ENCODE results near the gene APLN. TPM values are rescaled to one million over a fixed set of nuclear protein-coding genes. Genes with fewer than 3 reads are reported as not detected.

The APLN gene
- total RNA-seq, 2 experiments from 2014 or later, result 2.4 to 2.6 TPM

GRCh38 chrX:129606918-129607317 is 47.8 kb downstream of the APLN start:
- H3K27me3 Mint-ChIP-seq, result no peaks in the 10 kb centered on the region
- H3K36me3 Mint-ChIP-seq, result no peaks in the 10 kb centered on the region
- no peak overlapping the region for H3K4me3 Mint-ChIP-seq
- H3K27ac Mint-ChIP-seq, result no peak overlapping the region
- DNase-seq, result peak; percentile 22
- H3K4me1 Mint-ChIP-seq, result peaks cover 10% of the 10 kb centered on the region
- no peaks in the 10 kb centered on the region for H3K9me3 Mint-ChIP-seq

- Mint-ChIP-seq H3K27ac (no peak overlapping the region), H3K36me3 (no peaks in the 10 kb centered on the region), H3K4me1 (peaks cover 10% of the 10 kb centered on the region), H3K9me3 (no peaks in the 10 kb centered on the region), H3K27me3 (no peaks in the 10 kb centered on the region), H3K4me3 (no peak overlapping the region)
- no peak for DNase-seq
Measured at GRCh38 chrX:129600981-129601424, 53.8 kb downstream of the APLN start.

- Mint-ChIP-seq H3K27me3 (no peaks in the 10 kb centered on the region), H3K27ac (no peak overlapping the region), H3K4me3 (no peak overlapping the region)
Measured at GRCh38 chrX:129599996-129600395, 54.8 kb downstream of the APLN start.

GRCh38 chrX:129599499-129599898 is 55.3 kb downstream of the APLN start:
- no peak overlapping the region for H3K27ac Mint-ChIP-seq
- peaks cover 8% of the 10 kb centered on the region for H3K4me1 Mint-ChIP-seq
- no peak overlapping the region for H3K4me3 Mint-ChIP-seq
- H3K27me3 Mint-ChIP-seq, result no peaks in the 10 kb centered on the region
- no peak for DNase-seq
- H3K36me3 Mint-ChIP-seq, result no peaks in the 10 kb centered on the region
- no peaks in the 10 kb centered on the region for H3K9me3 Mint-ChIP-seq

More at GRCh38 chrX:129599996-129600395, 54.8 kb downstream of the APLN start:
- H3K36me3 Mint-ChIP-seq, result no peaks in the 10 kb centered on the region
- DNase-seq, result no peak
- no peaks in the 10 kb centered on the region for H3K9me3 Mint-ChIP-seq
- H3K4me1 Mint-ChIP-seq, result peaks cover 8% of the 10 kb centered on the region

GRCh38 chrX:129597905-129598304 is 56.9 kb downstream of the APLN start:
- no peaks in the 10 kb centered on the region for H3K9me3 Mint-ChIP-seq
- H3K4me1 Mint-ChIP-seq, result peaks cover 2% of the 10 kb centered on the region
- H3K27ac Mint-ChIP-seq, result no peak overlapping the region
- no peak for DNase-seq
- H3K36me3 Mint-ChIP-seq, result no peaks in the 10 kb centered on the region
- H3K27me3 Mint-ChIP-seq, result no peaks in the 10 kb centered on the region
- H3K4me3 Mint-ChIP-seq, result no peak overlapping the region

- H3K36me3 Mint-ChIP-seq, result no peaks in the 10 kb centered on the region
- DNase-seq, result no peak
- H3K4me1 Mint-ChIP-seq, result no peaks in the 10 kb centered on the region
- H3K4me3 Mint-ChIP-seq, result no peak overlapping the region
- no peaks in the 10 kb centered on the region for H3K27me3 Mint-ChIP-seq
- no peak overlapping the region for H3K27ac Mint-ChIP-seq
- H3K9me3 Mint-ChIP-seq, result no peaks in the 10 kb centered on the region
Measured at GRCh38 chrX:129596077-129596476, 58.7 kb downstream of the APLN start.

Other genes starting within 250 kb of the APLN start
- under 1 TPM; 0.40 to 0.47 TPM for gene SMARCA1, start 131.5 kb downstream of the APLN start, total RNA-seq
- gene OCRL, start 114.7 kb downstream of the APLN start, total RNA-seq, result 1 to 10 TPM; 3.9 to 4.0 TPM
- under 1 TPM; 0.12 to 0.32 TPM for gene XPNPEP2, start 84.0 kb upstream of the APLN start, total RNA-seq
- 100 to 1,000 TPM; 121 to 123 TPM for gene SASH3, start 125.0 kb upstream of the APLN start, total RNA-seq
- gene ZDHHC9, start 188.9 kb upstream of the APLN start, total RNA-seq, result 10 to 100 TPM; 10.9 to 12.8 TPM

Measured in activated naive CD8-positive, alpha-beta T cell treated with anti-CD3 and anti-CD28 coated beads for 36 hours (primary cell).